ENCODE results near the gene OR2C3.
"Not testable (repeated sequence)": the region's sequence is repeated elsewhere in the genome, so short reads cannot be mapped to it uniquely, and the experiment has no call there.

The OR2C3 gene

GRCh38 chr1:247487057-247487456, 49.2 kb downstream of the OR2C3 start:
- no peak overlapping the region for H3K4me3 ChIP-seq (ENCODE audit: low read length)
- TF ChIP-seq ZNF274 (IDR thresholded peaks at IDR 0.05; ENCODE audit: low read depth, low read length) = no peak

- no peak for TF ChIP-seq ZNF274 (IDR thresholded peaks at IDR 0.05; ENCODE audit: low read depth, low read length)
These were observed 53.5 kb downstream of the OR2C3 start for GRCh38 chr1:247482747-247483146.

GRCh38 chr1:247476328-247477058, 59.7 kb downstream of the OR2C3 start:
- not testable (repeated sequence) for H3K4me3 ChIP-seq (ENCODE audit: low read length)

More at GRCh38 chr1:247482747-247483146, 53.5 kb downstream of the OR2C3 start:
- no peak overlapping the region for H3K4me3 ChIP-seq (ENCODE audit: low read length)

GRCh38 chr1:247475793-247476192, 60.4 kb downstream of the OR2C3 start:
- no peak overlapping the region for H3K4me3 ChIP-seq (ENCODE audit: low read length)
- no peak for TF ChIP-seq ZNF274 (IDR thresholded peaks at IDR 0.05; ENCODE audit: low read depth, low read length)
